Lung (tissue), 12 donors: Measurements from ENCODE around the gene BMP7. TPM values are rescaled to one million over a fixed set of nuclear protein-coding genes. Genes with fewer than 3 reads are reported as not detected.

Source experiments
- ATAC-seq: fragments of 200-7000 bp; cut with Tn5 transposase; one replicate; pipeline ENCODE4 v1.9.1; 2020; ENCODE audit warnings: moderate number of reproducible peaks; ENCODE audit not compliant: insufficient read depth, low FRiP score
- DNase-seq, 3 donors: peaks; one replicate each; pipeline ENCODE4 v3.0.0-alpha.2; 2013 to 2017
- H3K27ac ChIP-seq, 2 donors: one replicate each; pipeline ENCODE4 v1.5.1; 2013; ENCODE audit warnings: mild to moderate bottlenecking in 2 of 2, moderate library complexity in 2 of 2, control low read depth in 1 of 2, inconsistent platforms in 1 of 2, low read depth in 1 of 2, low read length in 1 of 2
- H3K27me3 ChIP-seq, 3 donors: one replicate each; pipeline ENCODE4 v1.5.1; 2013; ENCODE audit warnings: low read length in 2 of 3; ENCODE audit not compliant: control insufficient read depth in 3 of 3, insufficient read depth in 3 of 3
- H3K36me3 ChIP-seq, 4 donors: one replicate each; pipeline ENCODE4 v1.5.1; 2013; ENCODE audit warnings: low read length in 4 of 4, mild to moderate bottlenecking in 1 of 4, moderate library complexity in 1 of 4; ENCODE audit not compliant: control insufficient read depth in 4 of 4, insufficient read depth in 4 of 4
- H3K4me1 ChIP-seq, 5 donors: one replicate each; pipeline ENCODE4 v1.5.1; 2013; ENCODE audit warnings: low read length in 5 of 5, mild to moderate bottlenecking in 2 of 5, moderate library complexity in 1 of 5; ENCODE audit not compliant: control insufficient read depth in 5 of 5, insufficient read depth in 5 of 5
- H3K4me3 ChIP-seq: one replicate; pipeline ENCODE4 v1.5.1; 2013; ENCODE audit warnings: mild to moderate bottlenecking, control low read depth, moderate library complexity
- H3K9ac ChIP-seq, 2 donors: one replicate each; pipeline ENCODE4 v1.5.1; 2013; ENCODE audit warnings: low read length in 2 of 2, control low read depth in 1 of 2; ENCODE audit not compliant: insufficient read depth in 1 of 2
- H3K9me3 ChIP-seq, 4 donors: one replicate each; pipeline ENCODE4 v1.5.1; 2013; ENCODE audit warnings: low read length in 3 of 4, mild to moderate bottlenecking in 1 of 4, moderate library complexity in 1 of 4; ENCODE audit not compliant: control insufficient read depth in 4 of 4, insufficient read depth in 3 of 4
- WGBS, 2 donors: extraction: QIAGEN DNeasy Blood & Tissue Kit; methylation state at CpG; one replicate each; pipeline ENCODE4 v1.1.7; 2013; 5-methylcytosine and 5-hydroxymethylcytosine counted together
- polyA plus RNA-seq, 2 donors: library from polyadenylated mRNA; stranded (reverse); fragments of 200-250 nt; gene quantifications; one replicate each; pipeline ENCODE4 v1.2.1, GENCODE V29; 2013
- total RNA-seq, 2 donors: library from RNA; depleted of rRNA in 1 of 2; stranded (reverse); fragments of >200 nt in 1 of 2; gene quantifications; one replicate each; pipeline ENCODE4 v1.2.1, GENCODE V29; 2014 to 2021
- TF ChIP-seq, protein P1 (sequence below): IDR thresholded peaks from 2 replicates; pipeline ENCODE4 v1.5.1; 2012; ENCODE audit warnings: mild to moderate bottlenecking; ENCODE audit errors: control extremely low read depth, extremely low read depth
- donor health status: control.
- donor health status: control.
- donor health status: Bipolar disorder and iron deficiency.
- donor health status: healthy.
- donor health status: DM: yes; HTN: yes; CAD: no.

The BMP7 gene
- total and polyA plus RNA-seq, 4 donors: 0.67 to 10.3 (median 1.4) TPM

DNA sequence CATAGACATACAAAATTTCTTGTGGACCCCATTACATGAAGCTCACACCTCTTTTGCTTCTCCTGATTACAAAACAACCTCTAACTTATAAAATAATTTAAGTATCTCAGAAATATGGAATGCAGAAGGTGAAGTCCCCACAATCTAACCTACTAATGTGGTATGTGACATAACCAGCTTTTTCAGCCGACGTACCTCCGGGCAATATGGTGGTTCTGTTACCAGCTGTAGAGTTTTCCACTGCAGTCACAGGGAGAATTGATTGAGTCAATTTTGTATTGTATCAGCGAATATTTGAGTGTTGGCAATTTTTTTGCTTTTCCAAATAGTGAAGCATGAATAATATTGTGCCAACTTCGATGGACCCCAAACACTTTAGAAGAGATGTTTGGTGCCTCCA is 47.5 kb upstream of the BMP7 start:
- peaks cover 0 to 2% (median 0%) of the 10 kb centered on the region in 4 donors for H3K9me3 ChIP-seq
- H3K27me3 ChIP-seq: no peaks in the 10 kb centered on the region
- WGBS, 2 donors: 89 to 91% methylated on average over 5 of the region's 5 CpGs
- DNase-seq (no peak), ATAC-seq (no peak)
- no peak overlapping the region for H3K27ac ChIP-seq
- H3K36me3 ChIP-seq: no peaks in the 10 kb centered on the region
- H3K4me1 ChIP-seq: no peaks in the 10 kb centered on the region
- H3K9ac ChIP-seq: no peak overlapping the region
- no peak overlapping the region for H3K4me3 ChIP-seq
- TF ChIP-seq, protein P1, sequence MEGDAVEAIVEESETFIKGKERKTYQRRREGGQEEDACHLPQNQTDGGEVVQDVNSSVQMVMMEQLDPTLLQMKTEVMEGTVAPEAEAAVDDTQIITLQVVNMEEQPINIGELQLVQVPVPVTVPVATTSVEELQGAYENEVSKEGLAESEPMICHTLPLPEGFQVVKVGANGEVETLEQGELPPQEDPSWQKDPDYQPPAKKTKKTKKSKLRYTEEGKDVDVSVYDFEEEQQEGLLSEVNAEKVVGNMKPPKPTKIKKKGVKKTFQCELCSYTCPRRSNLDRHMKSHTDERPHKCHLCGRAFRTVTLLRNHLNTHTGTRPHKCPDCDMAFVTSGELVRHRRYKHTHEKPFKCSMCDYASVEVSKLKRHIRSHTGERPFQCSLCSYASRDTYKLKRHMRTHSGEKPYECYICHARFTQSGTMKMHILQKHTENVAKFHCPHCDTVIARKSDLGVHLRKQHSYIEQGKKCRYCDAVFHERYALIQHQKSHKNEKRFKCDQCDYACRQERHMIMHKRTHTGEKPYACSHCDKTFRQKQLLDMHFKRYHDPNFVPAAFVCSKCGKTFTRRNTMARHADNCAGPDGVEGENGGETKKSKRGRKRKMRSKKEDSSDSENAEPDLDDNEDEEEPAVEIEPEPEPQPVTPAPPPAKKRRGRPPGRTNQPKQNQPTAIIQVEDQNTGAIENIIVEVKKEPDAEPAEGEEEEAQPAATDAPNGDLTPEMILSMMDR: no peak

DNA sequence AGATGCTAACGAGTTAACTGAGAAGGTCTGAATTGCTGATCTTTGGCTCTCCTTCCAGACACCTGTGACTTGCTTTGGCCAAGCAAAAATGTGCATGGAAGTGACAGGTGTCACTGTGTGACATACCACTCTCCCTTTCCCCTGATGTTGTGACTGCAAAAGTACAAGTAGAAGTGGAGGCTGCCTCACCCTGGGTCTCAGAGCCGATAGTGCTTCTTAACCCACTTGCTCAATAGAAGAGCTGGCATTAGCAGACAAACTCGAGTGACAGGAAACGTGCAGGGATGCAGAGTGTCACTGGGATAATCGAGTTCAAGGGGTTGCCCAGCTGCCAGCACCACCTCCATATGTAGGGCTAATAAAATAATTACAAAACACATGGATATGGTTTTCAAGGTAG is 46.8 kb upstream of the BMP7 start:
- no peaks in the 10 kb centered on the region for H3K27me3 ChIP-seq
- WGBS, 2 donors: 57 to 58% methylated on average over 5 of the region's 5 CpGs

DNA sequence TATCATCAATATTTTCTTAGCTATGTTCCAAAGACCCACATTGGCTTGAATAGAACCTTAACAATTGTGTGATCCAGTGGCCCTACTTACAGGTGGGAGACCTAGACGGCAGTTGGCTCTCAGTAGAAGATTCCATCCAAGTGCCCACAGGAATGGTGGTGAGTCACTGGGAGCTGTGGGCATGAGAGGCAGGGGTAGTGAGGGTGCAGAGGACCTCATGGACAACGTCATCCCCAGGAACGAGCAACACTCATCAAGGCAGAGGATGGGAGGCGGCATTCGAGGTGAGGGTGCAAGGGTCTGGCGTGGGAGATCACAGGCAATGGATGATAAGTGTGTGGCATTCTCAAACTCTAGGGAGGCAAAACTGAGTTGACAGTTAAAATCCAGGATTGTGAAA is 45.7 kb upstream of the BMP7 start:
- Histone ChIP-seq H3K27ac (no peak overlapping the region), H3K4me1 (no peaks in the 10 kb centered on the region), H3K9me3 (peaks cover 0 to 2% (median 0%) of the 10 kb centered on the region in 4 donors), H3K9ac (no peak overlapping the region), H3K27me3 (no peaks in the 10 kb centered on the region), H3K36me3 (no peaks in the 10 kb centered on the region), H3K4me3 (no peak overlapping the region)
- 88 to 94% methylated on average over 6 of the region's 6 CpGs for WGBS, 2 donors
- DNase-seq: no peak
- TF ChIP-seq, protein P1: no peak
- ATAC-seq: no peak

More for the DNA sequence above, 46.8 kb upstream of the BMP7 start:
- Histone ChIP-seq H3K9ac (no peak overlapping the region), H3K27ac (no peak overlapping the region), H3K9me3 (peaks cover 0 to 2% (median 0%) of the 10 kb centered on the region in 4 donors), H3K4me1 (no peaks in the 10 kb centered on the region), H3K36me3 (no peaks in the 10 kb centered on the region), H3K4me3 (no peak overlapping the region)
- ATAC-seq (no peak), DNase-seq (no peak)
- TF ChIP-seq, protein P1: no peak

DNA sequence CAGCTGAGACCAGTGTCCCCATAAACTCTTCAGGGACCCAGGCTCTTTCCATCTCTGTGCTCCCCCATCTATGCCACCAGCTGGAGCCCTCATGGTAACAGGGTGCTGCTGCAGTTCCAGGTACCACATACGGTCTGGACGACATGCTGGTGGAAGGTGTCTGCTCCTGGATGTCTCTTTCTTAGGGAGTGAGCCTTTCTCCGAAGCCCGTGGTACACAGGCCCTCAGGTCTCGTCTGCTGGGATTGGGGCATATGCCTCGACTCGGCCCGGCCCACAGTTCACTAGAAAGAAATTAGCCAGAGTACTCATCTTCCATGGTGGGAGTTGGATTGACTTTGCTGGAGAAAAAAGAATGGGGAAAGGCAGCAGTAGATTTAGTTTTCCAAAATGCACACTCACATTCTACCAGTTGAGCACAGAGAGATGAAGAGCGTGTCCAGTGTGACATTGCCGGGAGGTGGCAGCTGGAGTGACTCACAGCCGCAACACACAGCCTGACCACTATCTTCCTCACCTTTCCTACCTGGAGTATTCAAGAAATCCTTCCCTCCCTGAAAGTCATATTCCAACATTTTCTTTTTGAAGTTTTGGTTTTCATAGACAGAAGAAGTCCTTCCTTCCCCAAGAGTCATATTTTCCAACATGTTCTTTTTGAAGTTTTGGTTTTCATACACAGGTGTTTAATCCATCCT is 44.5 kb upstream of the BMP7 start:
- H3K9ac ChIP-seq: no peak overlapping the region
- no peaks in the 10 kb centered on the region for H3K27me3 ChIP-seq
- H3K36me3 ChIP-seq: no peaks in the 10 kb centered on the region
- no peaks in the 10 kb centered on the region for H3K4me1 ChIP-seq
- TF ChIP-seq, protein P1: no peak
- ATAC-seq (no peak), DNase-seq (no peak)
- H3K9me3 ChIP-seq: peaks cover 0 to 2% (median 0%) of the 10 kb centered on the region in 4 donors
- H3K4me3 ChIP-seq: no peak overlapping the region
- 92 to 96% methylated on average over 11 of the region's 11 CpGs for WGBS, 2 donors
- no peak overlapping the region for H3K27ac ChIP-seq
